PC-3 (cell line): Measurements from ENCODE around the gene TAAR6.

ENCODE experiments used
- CTCF ChIP-seq: fragments of 300-600 bp; sonication (generic); conservative IDR thresholded peaks from 2 replicates; pipeline ENCODE4 v1.5.1; 2017; ENCODE audit warnings: antibody characterized with exemption, low read depth, mild to moderate bottlenecking, low read length
- EZH2 ChIP-seq: fragments of 300-600 bp; sonication (generic); IDR thresholded peaks from one replicate; pipeline ENCODE4 v1.6.1; 2017; ENCODE audit warnings: antibody characterized with exemption, mild to moderate bottlenecking, low read length; ENCODE audit not compliant: unreplicated experiment
- EZH2phosphoT487 ChIP-seq: fragments of 300-600 bp; sonication (generic); IDR thresholded peaks from 2 replicates; pipeline ENCODE4 v1.6.1; 2018; ENCODE audit warnings: mild to moderate bottlenecking, antibody characterized with exemption, low read length, borderline replicate concordance

GRCh38 chr6:132616677-132617076 is 46.6 kb downstream of the TAAR6 start:
- TF ChIP-seq CTCF = no peak
- no peak for TF ChIP-seq EZH2
- no peak for TF ChIP-seq EZH2phosphoT487
